AML-193 (cell line): ENCODE results near the gene SYT9.
"Not testable (repeated sequence)": the region's sequence is repeated elsewhere in the genome, so short reads cannot be mapped to it uniquely, and the experiment has no call there.

Experiments
- DNase-seq, 2 experiments: peaks; one replicate each; lab custom pipeline; 2025; lab: John Stamatoyannopoulos, UW

SYT9 gene

DNA sequence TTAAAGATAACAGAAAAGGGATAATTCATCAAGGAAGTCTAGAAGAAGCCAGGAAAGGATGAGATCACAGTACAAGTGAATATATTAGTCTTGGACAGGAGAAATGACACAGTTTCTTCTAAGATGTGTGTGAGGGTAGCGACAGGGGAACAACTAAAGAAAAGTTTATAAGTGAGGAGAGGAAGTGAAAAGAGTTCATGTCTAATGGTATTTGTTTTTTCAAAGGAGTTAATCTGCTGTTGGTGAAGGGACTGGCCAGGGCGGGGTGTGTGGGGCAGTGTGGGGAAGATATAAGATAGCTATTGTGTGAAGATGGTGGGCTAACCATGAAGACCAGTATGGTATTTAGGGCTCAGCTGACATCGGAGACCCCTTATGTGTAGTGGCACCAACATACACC lies 254.5 kb downstream of the SYT9 start:
- DNase-seq: no peak

DNA sequence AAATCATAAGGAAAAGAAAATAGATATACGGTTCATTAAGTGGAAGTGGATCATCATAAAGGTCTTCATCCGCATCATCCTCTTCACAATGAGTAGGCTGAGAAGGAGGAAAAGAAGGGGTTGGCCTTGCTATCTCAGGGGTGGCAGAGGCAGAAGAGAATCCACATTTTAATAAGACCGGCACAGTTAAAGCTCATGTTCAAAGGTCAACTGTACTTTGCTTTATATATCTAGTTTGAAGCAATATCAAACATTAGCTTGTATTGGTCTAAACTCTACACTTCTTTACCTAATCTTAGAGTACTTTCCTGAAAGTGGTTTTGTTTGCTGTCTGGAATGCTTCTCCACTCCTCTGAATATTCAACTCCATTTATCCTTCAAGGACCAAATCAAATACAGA lies 256.4 kb downstream of the SYT9 start:
- DNase-seq: no peak

DNA sequence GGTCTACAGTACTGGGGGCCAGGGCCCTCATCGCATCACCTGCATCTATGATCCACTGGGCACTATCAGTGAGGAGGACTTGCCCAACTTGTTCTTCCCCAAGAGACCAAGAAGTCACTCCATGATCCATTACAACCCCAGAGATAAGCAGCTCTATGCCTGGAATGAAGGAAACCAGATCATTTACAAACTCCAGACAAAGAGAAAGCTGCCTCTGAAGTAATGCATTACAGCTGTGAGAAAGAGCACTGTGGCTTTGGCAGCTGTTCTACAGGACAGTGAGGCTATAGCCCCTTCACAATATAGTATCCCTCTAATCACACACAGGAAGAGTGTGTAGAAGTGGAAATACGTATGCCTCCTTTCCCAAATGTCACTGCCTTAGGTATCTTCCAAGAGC lies 258.3 kb downstream of the SYT9 start:
- no peak for DNase-seq

DNA sequence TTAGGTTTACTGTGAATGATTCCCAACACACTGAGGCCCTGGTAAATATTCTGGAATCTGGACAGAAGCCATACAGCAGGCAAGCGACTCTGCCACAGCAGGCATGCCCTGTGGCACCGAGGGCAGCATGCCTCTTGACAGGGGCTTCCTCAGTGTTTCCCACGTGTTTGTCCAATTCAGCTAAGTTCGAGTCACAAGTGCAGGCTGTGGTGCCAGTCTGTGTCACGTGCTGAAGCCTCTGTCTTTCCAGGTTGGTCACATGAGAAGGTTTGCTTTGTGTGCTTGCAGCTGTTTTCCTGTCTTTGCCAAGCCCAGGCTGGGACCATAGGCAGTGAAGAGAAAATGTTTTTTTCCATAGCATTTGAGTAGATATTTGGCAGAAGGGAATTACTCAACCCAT lies 259.7 kb downstream of the SYT9 start:
- DNase-seq: no peak

DNA sequence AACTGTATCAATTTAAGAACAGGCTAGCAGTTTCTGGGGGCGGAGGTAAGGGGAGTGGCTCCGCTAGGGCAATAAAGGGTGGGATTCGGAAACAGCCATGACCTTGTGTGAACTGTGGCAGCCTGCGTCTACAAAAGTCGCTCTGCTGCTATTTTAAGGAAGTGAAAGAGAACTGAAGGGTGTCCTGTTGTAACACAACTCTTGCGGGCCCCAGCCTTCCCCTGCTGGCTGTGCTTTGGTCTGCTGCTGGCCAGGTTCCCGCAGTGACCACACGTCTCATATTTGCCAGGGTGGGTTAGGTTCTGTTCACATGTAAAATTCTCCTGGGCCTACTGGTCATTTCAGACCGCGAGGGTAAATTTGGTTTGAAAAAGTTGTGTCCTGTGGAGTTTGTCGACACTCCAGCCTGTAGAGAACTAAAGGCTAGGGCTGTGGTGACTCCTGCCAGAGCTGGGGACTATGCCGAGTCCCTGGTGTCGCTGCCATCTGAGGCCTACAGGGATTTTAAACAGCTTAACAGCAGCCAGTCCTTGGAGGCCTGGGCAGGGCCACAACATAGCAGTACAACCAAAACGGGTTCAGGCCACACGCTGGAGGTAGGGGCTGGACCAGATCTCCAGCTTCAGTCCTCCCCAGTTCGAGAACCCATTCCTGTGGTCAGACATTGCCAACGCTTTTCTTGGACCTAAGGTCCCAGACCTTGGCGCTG lies 261.0 kb downstream of the SYT9 start:
- DNase-seq: peak; percentile 82 to 89

DNA sequence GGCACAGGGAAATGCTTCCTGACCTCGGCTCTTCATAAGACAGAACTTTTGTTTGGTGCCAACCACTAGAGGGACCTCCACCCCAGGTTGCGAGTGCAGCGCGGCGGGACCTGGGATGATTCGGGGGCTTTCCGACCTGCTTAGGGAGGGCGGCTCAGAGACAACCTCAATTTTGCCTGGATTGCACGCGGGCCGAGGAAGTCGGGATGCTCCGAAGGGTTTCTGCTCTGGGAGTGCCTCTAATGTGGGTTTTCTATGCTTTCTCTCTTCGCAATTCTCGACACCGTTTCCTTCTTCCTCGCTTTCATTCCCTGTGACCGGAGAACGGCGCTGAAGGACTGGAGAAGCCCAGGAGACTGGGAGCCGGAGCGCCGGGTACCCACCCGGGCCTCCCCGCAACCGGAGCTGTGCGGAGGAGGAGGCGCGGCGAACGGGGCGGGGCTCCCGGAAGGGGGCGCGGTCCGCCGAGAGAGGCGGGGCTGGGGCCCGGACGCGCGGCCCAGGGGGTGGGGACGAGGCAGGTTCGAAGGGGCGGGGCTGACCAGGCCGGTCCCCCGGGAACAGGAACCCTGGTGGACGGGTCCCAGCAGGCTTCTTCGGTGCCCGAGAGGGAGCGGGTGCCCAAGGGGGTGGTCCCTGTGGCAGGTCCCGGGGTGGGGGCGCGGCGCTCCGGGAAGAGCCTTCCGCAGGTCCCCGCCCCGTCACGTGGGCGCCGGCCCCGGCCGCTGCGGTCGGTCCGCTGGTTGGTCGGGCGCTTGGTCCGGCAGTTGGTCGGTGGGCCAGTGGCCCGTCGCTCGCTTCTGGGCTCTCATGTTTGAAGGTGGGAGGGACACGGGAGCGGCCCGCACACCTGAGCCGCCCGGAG lies 261.8 kb downstream of the SYT9 start, which contains the start of gene PPFIBP2:
Gene PPFIBP2 (plus strand): TSS at position 766 of the 865 bp plus-strand sequence. CDS start 35,477 bp downstream, outside the sequence.
- DNase-seq: peak; percentile 52 to 76

DNA sequence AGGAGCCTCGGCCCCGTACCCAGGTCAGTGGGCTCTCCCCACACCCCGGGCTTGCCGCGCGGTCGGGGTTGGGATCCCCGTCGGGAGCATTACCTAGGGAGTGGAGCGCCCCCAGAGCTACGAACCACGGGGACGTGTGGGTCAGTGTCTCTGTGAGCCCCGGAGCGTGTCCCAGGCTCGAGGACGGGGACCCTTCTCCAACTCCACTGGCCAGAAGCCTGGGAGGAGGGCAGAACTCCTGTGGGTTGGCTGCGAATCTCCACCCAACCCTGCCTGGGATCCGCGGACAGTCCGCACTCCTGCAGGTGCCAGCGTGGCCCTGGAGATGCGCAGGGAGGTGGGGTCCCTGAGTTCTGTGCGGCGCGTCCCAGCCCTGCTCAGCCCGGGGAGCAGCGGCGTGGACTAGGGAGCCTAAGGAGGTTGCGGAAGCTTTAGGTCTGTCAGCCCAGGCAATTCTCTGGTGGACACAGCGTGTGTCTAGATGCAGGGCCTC lies 262.4 kb downstream of the SYT9 start:
- DNase-seq: peak in 1 of 2 experiments; percentile 11

DNA sequence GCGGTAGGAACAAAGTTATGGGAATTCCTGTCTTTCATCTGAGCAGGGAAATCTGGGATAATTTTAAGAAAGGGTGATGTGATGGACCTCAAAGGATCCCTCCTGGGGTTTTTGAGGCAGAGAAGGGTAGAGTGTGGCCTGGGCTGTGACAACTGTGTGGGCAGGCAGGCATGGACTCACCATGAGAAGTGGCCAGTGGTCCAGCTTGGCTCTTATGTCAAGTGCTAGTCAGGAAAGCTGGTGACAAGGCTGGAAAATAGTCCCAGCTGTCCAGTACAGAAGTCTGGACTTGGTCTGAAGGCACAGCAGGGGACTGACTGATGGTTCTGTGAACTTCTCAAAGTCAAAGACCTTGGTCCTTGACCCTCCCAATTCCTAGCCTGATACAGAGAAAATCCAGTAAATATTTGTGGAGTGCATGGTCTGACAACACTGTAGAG lies 263.8 kb downstream of the SYT9 start:
- no peak for DNase-seq

DNA sequence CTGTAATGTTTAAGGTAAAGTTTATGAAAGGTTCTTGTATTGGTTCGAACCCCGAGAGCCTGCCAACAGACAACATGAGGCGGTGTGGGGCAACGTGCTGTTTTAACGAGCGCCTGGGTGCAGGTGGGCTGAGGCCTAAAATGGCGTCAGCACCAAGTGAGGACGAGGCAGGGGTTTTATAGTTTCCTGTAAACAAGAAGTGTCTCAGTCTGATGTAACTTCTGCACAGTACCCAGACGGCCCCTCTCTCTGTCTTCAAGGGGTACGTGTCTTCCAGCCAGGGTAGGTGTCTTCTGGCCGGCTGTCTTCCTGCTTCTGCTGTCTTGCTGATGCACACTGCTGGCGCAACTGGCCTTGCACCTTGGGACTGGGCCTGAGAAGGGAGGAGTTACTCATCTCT lies 264.8 kb downstream of the SYT9 start:
- no peak for DNase-seq

DNA sequence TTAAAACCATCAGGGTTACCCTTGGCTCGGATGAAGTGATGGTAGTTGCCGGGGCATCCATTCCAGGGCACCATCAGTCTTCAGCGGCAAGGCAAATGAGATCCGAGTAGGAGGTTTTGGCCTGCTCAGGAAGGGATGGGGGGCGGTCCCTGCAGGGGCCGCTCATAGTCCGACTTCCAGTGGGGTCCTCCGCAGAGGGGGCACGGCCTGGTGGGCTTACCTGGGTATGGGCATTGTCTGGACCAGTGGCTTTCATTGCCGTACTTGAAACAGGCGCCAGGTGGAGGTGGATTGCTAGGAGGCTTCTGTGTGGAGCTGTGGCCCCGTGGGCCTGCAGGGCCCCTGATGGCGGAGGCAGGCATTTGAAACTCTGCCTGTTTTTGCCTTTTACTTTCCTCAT lies 266.0 kb downstream of the SYT9 start:
- not testable (repeated sequence) for DNase-seq
